Renal cortical epithelial cell (primary cell): Measurements from ENCODE around the gene DENND1A. TPM values are rescaled to one million over a fixed set of nuclear protein-coding genes. Genes with fewer than 3 reads are reported as not detected.
"Not testable (repeated sequence)": the region's sequence is repeated elsewhere in the genome, so short reads cannot be mapped to it uniquely, and the experiment has no call there.

ENCODE experiments used
- DNase-seq: peaks from one replicate; pipeline ENCODE4 v3.0.0-alpha.2; 2011; ENCODE audit warnings: low read depth
- total RNA-seq: library from RNA; depleted of rRNA; stranded (reverse); fragments of >200 nt; gene quantifications from 2 replicates; pipeline ENCODE4 v1.2.3, GENCODE V29; 2014

DENND1A gene
- total RNA-seq, 1 donor from 2014 or later, result 21.5 TPM

- no peak for DNase-seq
Measured at GRCh38 chr9:123416176-123416575, 513.8 kb downstream of the DENND1A start.

GRCh38 chr9:123414936-123415930 lies 514.7 kb downstream of the DENND1A start:
- no peak for DNase-seq

- DNase-seq, result no peak
Measured at GRCh38 chr9:123414204-123414603, 515.7 kb downstream of the DENND1A start.

- no peak for DNase-seq
Measured at GRCh38 chr9:123412171-123412820, 517.6 kb downstream of the DENND1A start.

- no peak for DNase-seq
Measured at GRCh38 chr9:123411636-123412035, 518.3 kb downstream of the DENND1A start.

GRCh38 chr9:123411191-123411590 lies 518.7 kb downstream of the DENND1A start:
- DNase-seq, result no peak

- DNase-seq, result no peak
Measured at GRCh38 chr9:123410281-123410910, 519.5 kb downstream of the DENND1A start.

GRCh38 chr9:123408313-123409262 lies 521.3 kb downstream of the DENND1A start:
- DNase-seq, result no peak

GRCh38 chr9:123407217-123407851 lies 522.6 kb downstream of the DENND1A start:
- no peak for DNase-seq

GRCh38 chr9:123406691-123407216 lies 523.2 kb downstream of the DENND1A start:
- DNase-seq, result peak; percentile 10

- DNase-seq, result no peak
Measured at GRCh38 chr9:123406016-123406415, 523.9 kb downstream of the DENND1A start.

GRCh38 chr9:123402981-123403509 lies 526.9 kb downstream of the DENND1A start:
- no peak for DNase-seq

GRCh38 chr9:123401879-123402513 lies 527.9 kb downstream of the DENND1A start:
- DNase-seq, result peak; percentile 31

GRCh38 chr9:123400926-123401503 lies 528.9 kb downstream of the DENND1A start:
- no peak for DNase-seq

- no peak for DNase-seq
Measured at GRCh38 chr9:123399803-123400378, 530.0 kb downstream of the DENND1A start.

GRCh38 chr9:123398938-123399337 lies 531.0 kb downstream of the DENND1A start:
- not testable (repeated sequence) for DNase-seq

GRCh38 chr9:123397975-123398374 lies 532.0 kb downstream of the DENND1A start:
- DNase-seq, result no peak

GRCh38 chr9:123395689-123396511 lies 534.0 kb downstream of the DENND1A start:
- no peak for DNase-seq
